NCI-H2107 treated with DMSO at 0.1 percent for 48 hours (cell line): ENCODE results near the gene WWP2.
"Not testable (repeated sequence)": the region's sequence is repeated elsewhere in the genome, so short reads cannot be mapped to it uniquely, and the experiment has no call there.

Experiments
- DNase-seq: peaks from one replicate; lab custom pipeline; 2025; ENCODE audit not compliant: unreplicated experiment; lab: John Stamatoyannopoulos, UW

The WWP2 gene

GRCh38 chr16:69972935-69973334, 210.8 kb downstream of the WWP2 start:
- DNase-seq: not testable (repeated sequence)

GRCh38 chr16:69985196-69985595, 223.1 kb downstream of the WWP2 start:
- not testable (repeated sequence) for DNase-seq
